OCI-LY7 (cell line): ENCODE data around the gene ANKS1B. TPM values are rescaled to one million over a fixed set of nuclear protein-coding genes. Genes with fewer than 3 reads are reported as not detected.

Experiments used
- BruUV-seq: library from RNA; stranded (reverse); fragments of 400-500 nt; replicated peaks from 2 replicates; lab custom pipeline; 2021; lab: Mats Ljungman, UMichigan
- CTCF ChIA-PET: fragments of 300-600 bp; sonication (Branson Sonifier 250); formaldehyde crosslinking; loops from one replicate; lab custom pipeline; 2022; ENCODE audit warnings: antibody characterized with exemption; ENCODE audit not compliant: unreplicated experiment; lab: Charles Lee
- POLR2A ChIA-PET: fragments of 300-600 bp; sonication (Branson Sonifier 250); formaldehyde crosslinking; loops from one replicate; lab custom pipeline; 2022; ENCODE audit warnings: antibody characterized with exemption; lab: Charles Lee
- DNase-seq: peaks from one replicate; pipeline ENCODE4 v3.0.0-alpha.2; 2015; ENCODE audit warnings: low spot score
- H2AFZ ChIP-seq: fragments of 200-600 bp; sonication (generic), shearing (Covaris generic); 2 replicates; pipeline ENCODE4 v1.6.1; 2014; ENCODE audit warnings: mild to moderate bottlenecking, antibody characterized with exemption, low read length, moderate library complexity
- H3K27ac ChIP-seq: fragments of 200-600 bp; sonication (generic); 2 replicates; pipeline ENCODE4 v1.5.1; 2014; ENCODE audit warnings: mixed run types, low read depth, mild to moderate bottlenecking, moderate library complexity, low read length, inconsistent platforms; ENCODE audit not compliant: poor library complexity, severe bottlenecking
- H3K36me3 ChIP-seq: fragments of 200-600 bp; sonication (generic); 2 replicates; pipeline ENCODE4 v1.6.1; 2014; ENCODE audit warnings: mild to moderate bottlenecking, antibody characterized with exemption, low read length, moderate library complexity, mixed read lengths; ENCODE audit not compliant: insufficient read depth
- H3K4me1 ChIP-seq: fragments of 200-600 bp; sonication (generic); 2 replicates; pipeline ENCODE4 v1.5.1; 2014; ENCODE audit warnings: mild to moderate bottlenecking, low read length; ENCODE audit not compliant: insufficient read depth, poor library complexity, severe bottlenecking
- H3K4me2 ChIP-seq: fragments of 200-600 bp; sonication (generic); 2 replicates; pipeline ENCODE4 v1.6.1; 2014; ENCODE audit warnings: mild to moderate bottlenecking, low read length
- H3K4me3 ChIP-seq: fragments of 200-600 bp; sonication (generic); 2 replicates; pipeline ENCODE4 v1.5.1; 2014; ENCODE audit warnings: mild to moderate bottlenecking, low read depth, low read length; ENCODE audit not compliant: poor library complexity, severe bottlenecking
- H3K79me2 ChIP-seq: fragments of 200-600 bp; sonication (generic); 2 replicates; pipeline ENCODE4 v1.6.1; 2016; ENCODE audit warnings: low read depth, mild to moderate bottlenecking, low read length, moderate library complexity, mixed read lengths; ENCODE audit not compliant: insufficient read depth
- H3K9me2 ChIP-seq: fragments of 200-600 bp; sonication (generic); 2 replicates; pipeline ENCODE4 v1.6.1; 2016; ENCODE audit warnings: mild to moderate bottlenecking, low read length, mixed read lengths; ENCODE audit not compliant: insufficient read depth
- H3K9me3 ChIP-seq: fragments of 200-600 bp; sonication (generic); 2 replicates; pipeline ENCODE4 v1.6.1; 2014; ENCODE audit warnings: mild to moderate bottlenecking, mixed run types, low read length, mixed read lengths
- H4K20me1 ChIP-seq: fragments of 200-600 bp; sonication (generic); 2 replicates; pipeline ENCODE4 v1.6.1; 2014; ENCODE audit warnings: mild to moderate bottlenecking, antibody characterized with exemption, low read length, moderate library complexity, mixed read lengths; ENCODE audit not compliant: insufficient read depth
- EZH2phosphoT487 ChIP-seq: fragments of 200-600 bp; sonication (generic); IDR thresholded peaks from 2 replicates; pipeline ENCODE4 v1.6.1; 2018; ENCODE audit warnings: low read depth, borderline replicate concordance, mild to moderate bottlenecking, mixed run types, antibody characterized with exemption, low read length, moderate library complexity, mixed read lengths
- intact Hi-C: fragments of 100-400 bp; cut with micrococcal nuclease; formaldehyde crosslinking; loops from one replicate; pipeline ENCODE4 v1.10.0; 2022; ENCODE audit not compliant: unreplicated experiment
- total RNA-seq, 2 experiments: library from RNA; depleted of rRNA in 1 of 2; stranded (reverse); fragments of >200 nt in 1 of 2; shearing (Covaris generic) in 1 of 2; gene quantifications; 2 replicates each; pipeline ENCODE4 v1.2.3, GENCODE V29; 2014 to 2022
- TF ChIP-seq, protein P1 (sequence below): fragments of 200-600 bp; sonication (generic); conservative IDR thresholded peaks from 2 replicates; pipeline ENCODE4 v1.5.1; 2014; ENCODE audit warnings: mild to moderate bottlenecking, antibody characterized with exemption, low read length, moderate library complexity, mixed read lengths

ANKS1B gene
- total RNA-seq, 2 experiments from 2014 or later = 2.9 to 6.0 TPM

DNA sequence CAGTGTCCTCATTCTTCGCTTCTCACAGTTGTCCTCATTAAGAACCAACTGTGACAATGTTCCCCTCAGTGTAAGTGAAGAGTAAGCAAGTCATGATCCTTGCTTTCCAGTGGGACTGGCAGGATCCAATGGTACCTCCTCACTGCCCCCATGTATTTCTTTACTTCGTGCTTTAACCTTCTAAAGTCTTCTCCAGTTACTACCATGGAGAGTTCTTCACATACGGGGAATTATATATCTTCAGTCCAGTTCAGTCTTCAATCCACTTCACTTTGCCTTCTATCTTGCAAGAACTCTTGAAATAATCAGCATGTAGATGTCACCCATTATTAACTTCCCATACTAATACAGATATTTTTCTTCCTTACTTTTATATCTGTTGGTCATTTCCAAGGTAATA lies 719.1 kb downstream of the ANKS1B start:
- H3K9me2 ChIP-seq = no peaks in the 10 kb centered on the region
- DNase-seq = no peak
- BruUV-seq = no TSS peak
- intact Hi-C loops = no loop called here
- H3K79me2 ChIP-seq = no peaks in the 10 kb centered on the region
- no peak overlapping the region for H2AFZ ChIP-seq
- no peaks in the 10 kb centered on the region for H4K20me1 ChIP-seq
- ChIA-PET CTCF (no interaction called here), POLR2A (no interaction called here)
- H3K4me2 ChIP-seq = no peak overlapping the region
- TF ChIP-seq, protein P1, sequence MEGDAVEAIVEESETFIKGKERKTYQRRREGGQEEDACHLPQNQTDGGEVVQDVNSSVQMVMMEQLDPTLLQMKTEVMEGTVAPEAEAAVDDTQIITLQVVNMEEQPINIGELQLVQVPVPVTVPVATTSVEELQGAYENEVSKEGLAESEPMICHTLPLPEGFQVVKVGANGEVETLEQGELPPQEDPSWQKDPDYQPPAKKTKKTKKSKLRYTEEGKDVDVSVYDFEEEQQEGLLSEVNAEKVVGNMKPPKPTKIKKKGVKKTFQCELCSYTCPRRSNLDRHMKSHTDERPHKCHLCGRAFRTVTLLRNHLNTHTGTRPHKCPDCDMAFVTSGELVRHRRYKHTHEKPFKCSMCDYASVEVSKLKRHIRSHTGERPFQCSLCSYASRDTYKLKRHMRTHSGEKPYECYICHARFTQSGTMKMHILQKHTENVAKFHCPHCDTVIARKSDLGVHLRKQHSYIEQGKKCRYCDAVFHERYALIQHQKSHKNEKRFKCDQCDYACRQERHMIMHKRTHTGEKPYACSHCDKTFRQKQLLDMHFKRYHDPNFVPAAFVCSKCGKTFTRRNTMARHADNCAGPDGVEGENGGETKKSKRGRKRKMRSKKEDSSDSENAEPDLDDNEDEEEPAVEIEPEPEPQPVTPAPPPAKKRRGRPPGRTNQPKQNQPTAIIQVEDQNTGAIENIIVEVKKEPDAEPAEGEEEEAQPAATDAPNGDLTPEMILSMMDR = no peak
- TF ChIP-seq EZH2phosphoT487 = no peak
- H3K4me3 ChIP-seq = no peak overlapping the region
- H3K36me3 ChIP-seq = no peaks in the 10 kb centered on the region
- no peaks in the 10 kb centered on the region for H3K4me1 ChIP-seq
- H3K27ac ChIP-seq = no peak overlapping the region
- H3K9me3 ChIP-seq = peaks cover 12% of the 10 kb centered on the region; the same call in 1 of the 2 replicates

DNA sequence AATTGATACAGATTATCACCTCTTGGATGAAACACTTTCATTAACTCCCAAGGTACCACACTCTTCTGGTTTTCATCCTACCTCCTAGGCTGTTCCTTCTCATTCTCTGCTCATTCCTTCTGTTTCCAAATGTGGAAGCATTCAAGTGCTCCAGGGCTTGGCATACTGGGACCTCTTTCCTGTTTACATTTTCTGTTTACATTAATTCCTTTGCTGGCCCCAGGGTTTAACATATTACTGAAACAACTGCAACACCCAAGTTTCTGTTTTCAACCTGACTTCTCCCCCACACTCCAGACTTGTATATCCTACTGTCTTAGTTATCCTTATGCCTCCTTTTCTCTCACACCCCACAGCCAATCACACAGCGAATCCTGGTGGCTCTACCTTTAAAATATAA lies 723.5 kb downstream of the ANKS1B start:
- Histone ChIP-seq H3K36me3 (no peaks in the 10 kb centered on the region), H3K4me1 (no peaks in the 10 kb centered on the region), H3K79me2 (no peaks in the 10 kb centered on the region), H3K4me3 (no peak overlapping the region), H4K20me1 (no peaks in the 10 kb centered on the region), H3K9me3 (peaks cover 12% of the 10 kb centered on the region; the same call in 1 of the 2 replicates), H3K4me2 (no peak overlapping the region), H2AFZ (peak overlapping the region; percentile 28; the same call in 1 of the 2 replicates), H3K27ac (no peak overlapping the region), H3K9me2 (no peaks in the 10 kb centered on the region)
- intact Hi-C loops = no loop called here
- CTCF ChIA-PET = no interaction called here
- no peak for DNase-seq
- no peak for TF ChIP-seq EZH2phosphoT487
- TF ChIP-seq, protein P1 = no peak
- no TSS peak for BruUV-seq
- POLR2A ChIA-PET = interaction anchor here (1.2 to 2.8 kb wide), 2 partner anchors 18 to 68 kb away, joined by 3 to 8 read pairs; no protein-coding TSS in a partner anchor

DNA sequence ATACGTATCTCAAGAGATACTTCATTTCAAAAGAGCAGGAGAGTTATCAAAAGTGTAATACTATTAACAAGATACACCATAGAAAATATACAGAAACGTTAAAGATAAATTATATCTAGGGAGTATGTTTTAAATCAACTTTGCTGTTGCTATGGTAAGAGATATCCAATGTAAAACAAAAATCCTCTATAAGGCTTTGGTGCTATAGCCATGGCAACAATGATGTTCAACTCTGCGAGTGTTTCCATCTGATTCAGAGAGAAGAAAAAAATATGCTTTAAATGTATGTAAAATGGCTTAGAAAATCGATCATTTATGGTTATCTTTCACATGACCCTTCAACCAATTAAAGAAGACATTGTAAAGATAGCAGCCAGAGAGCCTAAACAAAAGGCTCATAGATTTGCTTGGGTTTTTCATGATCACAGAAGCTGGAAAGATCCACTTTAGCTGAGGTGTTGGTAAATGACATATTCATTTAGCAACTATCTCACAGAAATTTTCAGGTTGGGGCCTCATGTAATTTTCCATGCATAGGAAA lies 724.2 kb downstream of the ANKS1B start:
- Histone ChIP-seq H2AFZ (peak overlapping the region; percentile 28), H4K20me1 (no peaks in the 10 kb centered on the region), H3K9me2 (no peaks in the 10 kb centered on the region), H3K4me3 (no peak overlapping the region), H3K4me2 (no peak overlapping the region), H3K9me3 (peaks cover 12% of the 10 kb centered on the region; the same call in 1 of the 2 replicates), H3K27ac (no peak overlapping the region), H3K79me2 (no peaks in the 10 kb centered on the region), H3K4me1 (no peaks in the 10 kb centered on the region), H3K36me3 (no peaks in the 10 kb centered on the region)
- ChIA-PET CTCF (no interaction called here), POLR2A (interaction anchor here (1.1 to 2.8 kb wide), 3 partner anchors 13 to 23 kb away, joined by 3 to 8 read pairs (median 6); no protein-coding TSS in a partner anchor)
- DNase-seq = no peak
- no peak for TF ChIP-seq EZH2phosphoT487
- TF ChIP-seq, protein P1 = no peak
- BruUV-seq = no TSS peak
- intact Hi-C loops = no loop called here
